Measurements from ENCODE around the gene PIEZO1.

The PIEZO1 gene

DNA sequence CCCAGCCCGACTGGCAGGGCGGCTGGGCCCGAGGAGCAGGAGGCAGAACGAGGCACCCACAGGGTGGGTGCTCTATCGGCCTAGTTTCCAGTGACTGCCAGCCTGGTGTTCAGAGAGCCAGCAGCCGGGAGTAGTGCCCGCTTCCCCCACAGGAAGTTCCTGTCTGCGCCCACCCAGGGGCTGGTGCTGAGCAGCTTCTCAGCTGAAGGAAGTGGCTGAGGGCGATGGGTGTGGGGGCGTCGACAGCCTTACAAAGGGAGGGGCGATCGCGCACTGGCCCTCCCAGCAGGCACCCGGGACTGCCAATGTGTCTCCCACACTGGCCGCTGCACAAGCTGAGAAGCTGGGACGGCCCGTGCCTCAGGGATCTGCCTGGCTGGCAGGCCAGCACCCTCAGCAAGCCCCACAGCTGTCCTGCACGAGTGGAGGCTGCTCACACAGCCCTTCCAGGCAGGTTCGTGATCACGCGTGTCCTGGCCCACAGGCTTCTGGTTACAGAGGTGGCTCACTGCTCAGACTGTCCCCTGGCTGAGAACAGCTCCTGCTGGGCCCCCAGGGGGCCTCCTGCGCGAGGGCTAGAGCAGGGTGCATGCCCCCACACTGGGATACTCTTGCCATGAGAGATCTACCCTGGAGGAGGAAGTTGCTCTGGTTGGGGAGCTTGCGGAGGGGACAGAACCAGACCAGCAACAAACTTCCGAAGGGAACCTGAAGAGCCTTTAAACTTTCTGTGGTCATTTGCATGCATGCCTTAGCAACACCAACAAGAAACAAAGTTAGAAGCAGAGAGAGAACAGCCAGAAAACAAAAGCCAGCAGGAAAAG lies 81.3 kb downstream of the PIEZO1 start:
- no peak for DNase-seq (ENCODE audit: low spot score)

DNA sequence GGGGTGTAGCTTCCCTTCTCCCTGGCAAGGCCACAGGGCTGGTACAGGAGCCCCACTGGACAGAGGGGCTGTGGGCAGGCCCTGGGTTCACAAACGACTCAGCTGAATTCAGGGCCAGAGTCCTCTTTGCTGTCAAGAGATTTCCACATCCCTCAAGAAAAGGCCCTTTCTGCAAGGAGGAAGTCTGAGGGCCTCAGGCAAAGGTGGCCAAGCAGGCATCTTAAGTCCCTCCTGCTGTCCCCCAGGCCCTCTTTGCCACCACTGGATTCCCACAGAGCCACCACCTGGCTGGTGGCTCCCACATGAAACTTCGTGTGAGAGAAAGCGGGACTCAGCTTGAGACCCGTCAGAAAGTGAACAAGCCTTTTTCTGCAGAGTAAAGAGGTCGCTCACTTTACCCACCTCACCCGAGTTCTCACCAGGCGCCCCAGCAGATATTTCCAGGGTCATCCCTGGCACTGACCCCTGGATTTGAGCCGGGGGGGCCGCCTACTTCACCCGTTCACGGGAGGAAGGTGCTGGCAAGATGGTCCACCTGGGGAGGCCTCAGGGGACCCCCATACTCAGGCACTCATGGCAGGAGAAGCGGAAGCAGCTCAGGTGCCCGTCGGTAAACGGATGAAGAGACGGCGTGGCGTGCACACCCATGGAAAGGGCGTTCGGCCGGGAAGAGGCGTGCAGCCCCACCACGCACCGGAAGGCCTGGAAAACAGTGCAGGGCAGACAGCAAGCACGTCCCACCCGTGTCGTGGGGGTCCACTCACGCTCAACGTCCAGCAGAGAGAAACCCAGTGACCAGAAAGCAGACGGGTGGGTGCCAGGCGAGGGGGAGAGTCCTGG lies 82.4 kb downstream of the PIEZO1 start:
- DNase-seq (ENCODE audit: low spot score): no peak

DNA sequence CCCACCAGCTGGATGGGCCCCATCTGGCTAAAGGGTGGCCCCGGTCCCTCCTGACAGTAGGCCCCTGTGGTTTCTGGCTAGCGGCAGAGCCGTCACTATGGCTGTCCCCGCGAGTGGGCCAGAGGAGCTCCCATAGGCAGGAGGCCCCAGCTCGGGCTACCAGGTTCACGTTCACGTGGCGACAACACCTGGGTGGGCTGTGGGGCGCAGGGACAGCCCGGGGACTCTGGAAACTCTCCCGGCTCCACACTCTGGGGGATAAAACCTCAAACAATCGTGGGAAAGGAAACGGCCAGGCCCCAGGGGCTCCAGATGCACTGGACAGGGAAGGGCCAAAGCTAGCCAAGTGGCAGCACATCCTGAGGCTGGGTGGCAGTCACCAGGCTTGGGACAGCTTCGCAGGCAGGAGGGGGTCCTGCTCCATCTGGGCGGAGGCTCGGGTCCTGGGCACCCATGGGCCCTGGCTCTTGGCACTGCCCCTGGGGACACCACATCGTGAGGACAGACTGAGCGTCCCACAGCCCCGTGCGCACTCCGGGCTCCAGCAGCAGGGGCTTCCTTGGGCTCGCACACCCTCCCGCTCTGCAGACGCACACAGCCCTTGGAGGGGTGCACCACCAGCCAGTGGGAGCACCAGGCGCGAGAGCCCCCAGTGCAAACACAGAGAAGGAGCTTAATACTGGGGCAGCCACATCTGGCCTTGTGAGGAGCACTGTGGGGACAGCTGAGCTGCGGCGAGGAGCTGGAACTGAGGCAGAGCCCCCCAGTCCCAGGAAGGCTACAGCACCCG lies 83.2 kb downstream of the PIEZO1 start:
- DNase-seq (ENCODE audit: low spot score): no peak

DNA sequence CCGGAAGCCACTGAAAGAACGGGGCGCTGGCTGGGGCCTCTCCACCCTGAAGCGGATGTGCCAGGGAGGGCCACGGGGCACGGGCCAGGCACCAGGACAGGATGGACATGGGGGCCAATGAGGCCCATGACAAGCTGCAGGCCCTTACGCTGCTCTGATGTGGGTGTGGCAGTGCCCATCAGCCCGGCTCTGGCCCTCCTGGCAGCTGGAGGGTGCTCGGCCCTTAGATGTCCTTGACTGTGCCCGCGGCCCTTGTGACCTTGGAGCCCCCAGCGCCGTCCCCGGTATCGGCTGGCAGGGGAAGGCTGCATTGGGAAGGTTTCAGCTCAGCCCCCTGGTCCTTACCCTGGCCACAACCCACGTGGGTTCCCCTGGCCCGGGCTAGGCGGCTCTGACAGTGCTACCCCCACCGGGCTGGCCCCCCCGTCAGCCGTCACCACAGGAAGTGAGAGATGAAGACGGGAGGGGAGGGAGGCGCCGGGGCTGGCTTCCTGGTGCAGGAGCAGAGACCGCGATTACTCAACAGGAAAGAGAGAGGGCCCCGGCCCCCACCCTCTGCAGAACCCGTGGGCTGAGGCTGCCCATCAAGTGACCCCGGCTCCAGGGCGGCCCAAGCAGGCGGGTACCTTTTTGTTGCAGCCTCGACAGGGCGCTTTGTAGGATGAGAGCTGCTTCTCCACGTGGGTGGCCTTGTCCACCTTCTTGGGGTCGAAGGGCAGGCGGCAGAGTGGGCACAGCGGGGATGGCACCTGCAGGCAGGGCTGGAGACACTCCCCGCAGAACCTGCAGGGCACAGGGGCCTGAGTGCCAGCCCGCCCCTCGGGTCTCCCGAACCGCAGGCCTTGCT lies 84.2 kb downstream of the PIEZO1 start:
- no peak for DNase-seq (ENCODE audit: low spot score)

DNA sequence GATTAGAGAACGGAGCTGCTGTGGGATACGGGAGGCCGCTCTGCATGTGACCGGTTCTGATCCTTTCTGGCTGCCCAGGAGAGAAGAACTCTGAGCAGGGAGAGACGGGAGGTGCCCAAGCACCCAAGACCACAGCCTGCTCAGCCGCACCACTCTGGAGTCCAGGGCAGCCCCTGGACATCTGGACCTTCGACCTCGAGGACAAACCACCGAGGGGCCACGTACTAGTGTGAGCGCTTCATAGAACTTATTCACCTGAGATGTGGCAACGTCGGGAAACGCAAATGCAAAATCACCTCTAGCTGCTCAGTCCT lies 84.7 kb downstream of the PIEZO1 start:
- no peak for DNase-seq (ENCODE audit: low spot score)

DNA sequence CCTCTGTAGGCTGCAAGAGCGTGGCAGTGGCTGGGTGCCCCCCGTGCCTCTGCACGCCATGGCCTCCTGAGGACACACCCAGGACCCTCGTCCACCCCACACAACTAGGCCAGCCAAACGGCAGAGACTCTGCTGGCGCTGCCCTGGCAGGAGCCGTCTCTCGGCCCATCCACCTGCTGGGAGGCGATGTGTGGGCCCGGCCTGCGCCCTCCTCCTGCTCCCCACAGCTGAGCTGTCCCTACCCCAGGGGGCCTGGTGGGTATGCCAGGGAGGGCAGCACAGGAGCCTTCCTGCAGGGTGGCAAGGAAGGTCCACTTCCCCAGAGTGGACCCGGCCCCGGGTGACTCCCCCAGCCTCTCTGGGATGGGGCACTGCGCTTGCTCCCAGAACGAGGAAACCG lies 85.8 kb downstream of the PIEZO1 start:
- no peak for DNase-seq (ENCODE audit: low spot score)

DNA sequence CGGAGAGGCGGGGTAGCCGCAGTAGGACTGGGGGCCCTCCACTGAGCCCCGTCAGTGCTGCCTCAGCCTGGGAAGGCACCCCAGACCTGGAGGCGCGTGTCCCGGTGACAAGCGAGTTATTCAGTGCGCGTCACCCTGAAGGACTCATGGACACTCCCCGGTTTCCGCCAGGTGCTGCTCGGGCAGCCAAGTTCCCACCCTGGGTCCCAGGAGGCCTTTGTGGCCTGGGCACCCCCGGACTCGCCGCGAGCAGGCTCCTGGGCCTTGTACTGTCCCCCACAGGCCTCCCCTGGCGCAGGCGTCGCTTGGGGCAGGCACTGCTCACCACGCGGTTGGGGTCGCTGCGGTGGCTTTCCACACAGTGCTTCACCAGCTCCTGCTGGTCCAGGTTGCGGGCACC lies 86.4 kb downstream of the PIEZO1 start:
- DNase-seq (ENCODE audit: low spot score): no peak

DNA sequence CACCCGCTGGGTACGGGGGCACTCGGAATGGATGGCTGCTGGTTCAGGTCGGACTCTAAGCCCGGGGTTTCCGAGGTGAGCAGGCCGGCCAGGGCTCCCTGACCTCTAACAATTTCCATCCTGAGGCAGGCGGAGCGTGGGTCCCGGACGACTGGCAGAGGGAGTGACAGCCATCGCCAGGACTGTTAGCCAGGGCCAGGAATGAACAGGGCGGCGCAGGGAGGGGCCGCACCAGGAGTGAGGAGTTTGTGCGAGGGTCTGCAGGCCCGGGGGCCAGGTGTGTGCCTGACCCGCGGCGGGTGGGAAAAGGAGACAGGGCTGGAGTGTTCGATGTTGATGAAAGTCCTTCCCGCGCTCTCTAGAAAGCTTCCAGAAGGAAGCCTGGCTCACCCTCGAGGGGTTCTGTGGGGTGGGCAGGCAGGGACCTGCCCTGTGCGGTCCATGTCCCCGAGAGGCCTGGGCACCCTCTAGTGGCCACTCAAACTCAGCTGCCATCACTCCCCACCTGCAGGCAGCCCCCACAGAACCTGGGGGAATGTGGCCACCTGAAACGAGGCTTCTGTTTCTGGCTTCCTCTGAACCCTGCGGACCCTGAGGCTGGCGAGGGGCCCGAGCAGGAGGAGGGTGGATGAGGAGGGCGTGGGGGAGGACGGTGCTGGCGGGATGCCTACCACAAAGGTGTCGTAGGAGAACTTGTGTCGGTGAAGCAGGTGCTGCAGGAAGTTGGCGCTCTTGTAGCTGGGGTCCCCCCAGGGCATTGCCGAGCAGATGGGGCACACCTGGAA lies 87.0 kb downstream of the PIEZO1 start:
- no peak for DNase-seq (ENCODE audit: low spot score)

DNA sequence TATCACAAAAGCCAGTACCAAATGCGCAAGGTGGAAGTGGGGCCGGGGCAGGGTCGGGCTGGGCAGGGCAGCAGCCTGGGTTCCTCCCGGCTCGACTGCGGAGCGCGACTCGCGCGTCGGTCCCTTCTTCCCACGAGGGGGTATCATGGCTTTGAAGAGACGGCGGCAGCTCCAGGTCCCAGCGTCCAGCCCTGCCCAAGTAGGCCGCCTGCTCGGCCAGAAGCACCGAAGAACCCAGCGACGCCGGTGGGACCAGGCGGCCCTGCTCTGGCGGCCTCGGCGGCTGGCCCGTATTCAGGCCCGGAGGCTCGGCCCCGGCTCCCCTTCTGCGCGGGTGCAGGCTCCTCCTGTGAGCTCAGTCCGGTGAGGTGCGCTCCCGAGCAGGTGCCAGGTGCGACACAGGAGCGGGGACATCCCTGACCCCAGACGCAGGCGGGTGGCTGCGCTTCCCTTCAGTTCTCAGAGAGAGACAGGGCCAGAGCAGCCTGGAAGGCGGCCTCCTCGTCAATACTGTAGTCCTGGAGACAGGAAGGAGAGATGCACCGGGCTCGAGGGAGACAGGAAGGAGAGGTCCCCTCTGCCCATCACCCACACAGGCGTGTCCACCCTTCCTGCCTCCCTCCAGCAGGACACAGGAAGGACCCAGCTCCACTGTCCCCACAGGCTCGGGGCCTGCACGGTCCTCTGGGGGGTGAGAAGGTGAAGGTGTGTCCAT lies 87.7 kb downstream of the PIEZO1 start:
- no peak for DNase-seq (ENCODE audit: low spot score)

DNA sequence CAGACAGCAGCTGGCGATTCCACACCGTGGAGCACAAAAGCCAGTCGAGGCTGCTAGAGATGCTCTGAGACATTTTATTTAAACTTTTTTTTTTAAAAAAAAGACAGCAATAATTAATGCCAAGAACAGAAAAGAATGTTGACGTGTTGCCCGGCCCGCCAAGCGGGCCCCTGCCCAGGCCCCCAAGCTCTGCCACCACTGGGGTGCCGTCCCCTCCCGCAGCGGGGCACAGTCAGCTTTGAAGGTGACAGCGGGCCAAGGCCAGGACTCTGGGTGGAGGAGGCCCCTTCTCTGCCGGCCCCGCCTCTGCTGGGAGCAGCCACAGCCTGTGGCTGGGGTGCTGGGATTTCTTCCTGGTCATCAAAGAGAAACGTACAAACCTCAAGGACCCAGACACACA lies 88.6 kb downstream of the PIEZO1 start:
- DNase-seq (ENCODE audit: low spot score): no peak

DNA sequence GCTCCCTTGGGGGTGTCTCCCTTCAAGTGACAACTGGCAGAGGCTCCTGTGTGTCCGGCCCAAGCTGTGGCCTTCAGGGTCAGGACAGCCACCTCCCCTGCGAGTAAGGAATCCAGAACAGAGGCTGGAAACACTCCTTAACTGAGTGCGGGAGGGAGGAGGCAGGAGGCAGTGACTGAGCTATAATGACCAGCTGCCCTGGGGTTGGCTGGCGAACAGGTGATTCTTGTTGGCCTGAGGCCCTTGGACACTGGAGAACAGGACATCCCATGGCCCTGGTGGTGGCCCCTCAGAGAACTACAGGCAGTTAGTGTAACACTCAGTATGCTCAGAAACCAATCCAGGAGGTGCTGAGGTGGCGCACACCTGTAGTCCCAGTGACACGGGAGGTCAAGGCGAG lies 89.3 kb downstream of the PIEZO1 start:
- no peak for DNase-seq (ENCODE audit: low spot score)

DNA sequence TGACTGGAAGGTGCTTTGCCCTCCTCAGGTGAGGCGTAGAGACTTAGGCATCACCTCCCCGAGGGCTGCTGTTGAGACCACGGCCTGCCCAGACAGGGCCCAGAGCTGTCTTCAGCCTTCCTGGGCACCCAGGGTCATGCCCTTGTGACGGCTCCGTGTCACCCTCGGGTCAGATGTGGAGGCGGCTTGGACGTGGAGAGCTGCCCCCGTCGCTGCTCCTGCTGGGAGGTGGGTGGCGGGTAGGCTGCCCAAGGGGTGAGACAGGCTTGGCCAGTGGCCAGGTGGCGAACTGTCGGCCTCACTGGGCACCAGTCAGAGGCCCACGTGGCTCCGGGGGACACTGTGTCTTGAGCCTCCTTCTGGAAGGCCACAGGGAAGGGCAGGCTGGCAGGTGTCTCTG lies 89.8 kb downstream of the PIEZO1 start:
- DNase-seq (ENCODE audit: low spot score): no peak

DNA sequence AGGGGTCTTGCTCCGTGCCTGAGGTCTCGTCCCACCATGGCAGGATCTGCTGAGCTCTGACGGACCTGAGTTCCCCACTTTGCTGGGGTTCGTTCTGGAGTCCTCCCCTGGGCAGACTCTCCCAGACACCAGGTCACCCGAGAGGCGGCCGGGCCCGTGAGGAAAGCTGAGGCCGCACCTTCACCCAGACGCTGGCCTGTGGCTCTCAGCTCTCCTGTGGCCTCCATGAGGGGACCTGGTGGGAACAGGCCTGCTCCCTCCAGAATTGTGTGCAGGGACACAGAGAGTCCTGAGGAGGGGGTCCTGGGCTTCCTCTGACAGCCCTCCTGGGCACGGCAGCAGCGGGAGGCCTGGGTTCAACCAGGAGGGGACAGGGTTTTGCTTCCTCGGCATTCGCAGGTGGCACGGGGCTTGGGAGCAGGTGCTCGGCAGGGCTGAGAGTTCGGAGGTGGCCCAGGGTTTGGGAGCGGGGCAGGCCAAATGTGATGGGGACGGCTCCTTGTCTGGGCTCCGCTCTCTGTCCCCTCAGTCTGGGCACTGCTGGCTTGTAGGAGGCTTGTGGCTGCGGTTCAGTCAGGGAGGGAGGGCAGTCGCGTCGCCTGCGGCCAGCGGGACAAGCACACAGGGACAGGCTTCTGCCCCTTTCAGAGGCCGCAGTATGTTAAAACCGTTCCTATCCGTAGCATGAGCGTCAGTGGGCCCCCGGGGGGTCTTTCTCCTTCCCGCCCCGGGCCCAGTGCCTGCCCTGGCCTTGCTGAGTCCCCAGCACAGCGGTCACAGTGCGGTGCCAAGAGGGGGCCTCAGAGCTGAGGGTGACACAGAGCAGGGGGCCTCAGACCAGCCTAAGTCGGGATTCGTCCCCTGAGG lies 90.6 kb downstream of the PIEZO1 start:
- no peak for DNase-seq (ENCODE audit: low spot score)

DNA sequence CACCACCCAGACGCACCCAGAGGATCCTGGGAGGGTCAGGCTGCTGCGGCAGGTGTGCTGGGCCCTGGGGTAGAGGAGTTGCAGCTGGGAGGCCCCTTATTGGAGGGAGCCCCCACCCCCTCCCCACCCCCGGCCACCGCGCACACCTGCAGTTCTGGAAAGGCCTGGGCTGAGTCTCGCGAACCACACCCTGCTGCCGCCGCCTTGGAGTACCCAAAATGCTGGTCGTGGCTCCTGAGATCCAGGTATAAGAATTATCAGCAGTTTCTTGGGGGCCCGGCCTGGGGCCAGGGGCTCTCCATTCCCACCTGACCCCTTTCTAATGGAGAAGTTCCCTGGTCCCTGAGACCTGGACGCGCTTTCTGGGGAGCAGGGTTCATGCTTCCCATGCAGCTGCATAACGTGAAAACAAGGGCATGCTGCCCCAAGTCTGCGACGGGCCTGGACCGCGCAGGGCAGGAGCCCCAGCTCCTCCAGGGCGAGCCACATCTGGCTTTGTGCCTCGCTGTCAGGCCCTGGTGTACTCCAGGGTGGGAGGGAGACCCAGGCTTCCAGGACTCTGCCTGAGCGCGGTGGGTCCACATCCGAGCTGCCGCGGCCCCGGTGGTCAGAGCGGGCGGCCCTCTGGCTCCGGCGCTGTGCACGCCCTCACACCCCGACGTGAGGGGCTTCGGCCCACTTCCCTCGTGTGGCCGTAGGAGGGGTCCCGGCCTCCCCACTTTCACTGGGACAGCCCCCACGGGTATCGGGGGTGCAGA lies 91.4 kb downstream of the PIEZO1 start:
- no peak for DNase-seq (ENCODE audit: low spot score)

DNA sequence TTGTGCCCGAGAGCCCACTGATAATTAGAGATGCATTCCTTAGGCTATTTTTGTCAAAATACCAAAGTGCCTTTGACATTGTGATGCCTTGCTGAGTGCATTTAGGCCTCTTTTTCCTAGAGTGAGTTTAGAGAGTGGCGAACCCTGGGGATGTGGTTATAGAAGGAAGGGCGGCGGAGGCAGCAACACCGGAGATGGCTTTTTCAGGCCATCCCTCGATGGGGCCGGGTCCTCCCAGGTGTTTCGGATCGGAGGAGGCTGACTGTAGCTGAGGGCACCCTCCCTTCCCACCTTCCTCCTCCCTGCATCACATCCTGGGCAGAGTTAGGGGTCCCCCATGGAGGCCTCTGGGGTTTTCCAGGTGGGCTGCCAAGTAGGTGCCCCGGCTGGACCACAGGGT lies 92.2 kb downstream of the PIEZO1 start:
- DNase-seq (ENCODE audit: low spot score): no peak

DNA sequence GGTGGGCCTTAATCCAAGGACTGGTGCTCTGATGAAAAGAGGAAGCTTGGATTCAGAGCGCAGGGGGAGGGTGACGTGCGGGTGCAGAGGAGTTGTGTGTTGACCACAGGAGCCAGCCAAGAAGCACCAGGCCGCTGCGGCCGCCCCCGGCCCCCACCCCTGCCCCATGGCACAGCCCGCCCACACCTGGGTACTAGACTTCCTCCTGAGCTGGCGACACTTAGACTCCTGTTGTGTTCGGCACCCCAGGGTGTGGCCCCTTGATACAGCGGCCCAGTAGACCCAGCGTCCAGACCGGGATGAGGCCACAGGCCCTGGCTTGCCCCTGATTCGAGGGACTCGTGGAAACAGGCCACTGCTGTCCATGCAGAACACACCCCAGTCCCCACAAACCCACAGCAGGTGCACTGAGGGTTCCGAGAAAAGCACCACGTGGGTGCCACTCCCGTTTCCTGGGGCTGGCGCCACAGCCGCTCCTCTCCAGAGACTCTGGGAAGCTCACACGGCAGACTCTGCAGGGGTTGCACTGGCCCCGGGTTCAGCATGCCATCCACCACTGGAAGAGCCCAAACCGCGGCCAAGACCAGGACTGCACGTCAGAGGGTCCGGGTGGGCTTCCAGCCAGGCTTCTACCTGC lies 93.0 kb downstream of the PIEZO1 start:
- DNase-seq (ENCODE audit: low spot score): no peak

DNA sequence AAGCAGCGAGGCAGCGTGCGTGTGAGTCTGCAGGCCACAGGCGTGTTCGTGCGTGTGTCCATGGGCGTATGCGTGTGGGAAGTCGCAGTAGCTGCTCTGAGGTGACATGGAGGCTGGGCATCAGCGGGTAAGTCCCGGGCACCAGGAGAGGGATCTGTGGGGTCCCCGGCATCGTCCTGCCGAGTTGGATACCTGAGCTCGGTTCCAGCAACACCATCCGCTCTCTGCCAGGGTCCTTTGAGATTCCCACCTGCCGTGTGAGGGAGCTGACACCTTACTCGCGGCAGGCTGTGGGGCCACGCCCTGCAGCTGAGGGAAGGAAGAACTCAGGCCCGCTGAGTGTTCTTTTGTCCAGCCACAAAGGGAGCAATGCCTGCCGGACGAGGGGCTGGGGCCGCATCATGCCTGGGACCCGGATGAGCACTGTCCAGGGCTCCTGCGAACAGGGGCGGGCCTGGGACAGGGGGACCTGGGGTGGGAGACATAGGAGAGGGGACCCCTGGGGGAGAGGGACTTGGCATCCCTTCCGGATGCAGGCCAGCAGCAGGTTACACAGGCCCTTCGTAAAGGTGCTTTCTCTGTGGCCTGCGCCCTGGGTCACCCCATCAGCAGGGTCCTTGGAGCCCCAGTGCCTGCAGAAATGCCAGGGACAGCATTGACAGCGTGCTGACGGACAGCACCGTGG lies 93.7 kb downstream of the PIEZO1 start:
- no peak for DNase-seq (ENCODE audit: low spot score)

Data from SK-N-DZ (cell line).